HepG2 (cell line): ENCODE measurements around the gene KIF13A. TPM values are rescaled to one million over a fixed set of nuclear protein-coding genes. Genes with fewer than 3 reads are reported as not detected.

Experiments
- ATAC-seq: fragments of 200-7000 bp; cut with Tn5 transposase; 3 replicates; pipeline ENCODE4 v1.9.1; 2020; ENCODE audit warnings: mild to moderate bottlenecking, moderate library complexity
- BruUV-seq: library from RNA; stranded (reverse); fragments of 400-500 nt; replicated peaks from 2 replicates; lab custom pipeline; 2021; lab: Mats Ljungman, UMichigan
- CTCF ChIA-PET: fragments of 300-600 bp; formaldehyde crosslinking; extraction: SDS; loops from one replicate; lab custom pipeline; 2021; ENCODE audit warnings: low total read pairs, inconsistent platforms, low intra/inter-chr PET ratio; lab: Yijun Ruan, JAX
- POLR2A ChIA-PET: fragments of 350-600 bp; sonication (Branson Sonifier 250); formaldehyde crosslinking; loops from one replicate; lab custom pipeline; 2020; ENCODE audit warnings: antibody characterized with exemption, inconsistent platforms; lab: Yijun Ruan, JAX
- DNase-seq: peaks from one replicate; pipeline ENCODE4 v3.0.0-alpha.2; 2015; ENCODE audit warnings: low spot score
- FAIRE-seq: peaks from 3 replicates; lab custom pipeline; 2011; peaks lifted over from hg19 to GRCh38; lab: Jason Lieb, UNC
- H2AFZ ChIP-seq: one replicate; pipeline ENCODE4 v1.6.1; 2011; ENCODE audit warnings: low read length, inconsistent platforms
- H3K27ac ChIP-seq: fragments of 300-600 bp; 3 replicates; pipeline ENCODE4 v1.8.0; 2011; ENCODE audit warnings: mixed run types, mild to moderate bottlenecking, mixed read lengths, low read length, inconsistent platforms; ENCODE audit not compliant: insufficient read depth; ENCODE audit errors: extremely low read length
- H3K27me3 ChIP-seq, 2 experiments: fragments of 200-600 bp in 1 of 2; 2 replicates in 1 of 2; 3 replicates in 1 of 2; pipeline versions ENCODE4 v1.6.0 to v1.8.0; 2011; ENCODE audit warnings: low read length in 2 of 2, mild to moderate bottlenecking in 2 of 2, moderate library complexity in 2 of 2, inconsistent platforms in 1 of 2; ENCODE audit not compliant: insufficient read depth in 2 of 2, control insufficient read depth in 1 of 2
- H3K36me3 ChIP-seq, 2 experiments: fragments of 200-600 bp in 1 of 2; replicated peaks in 1 of 2; 2 replicates in 1 of 2; 3 replicates in 1 of 2; pipeline versions ENCODE4 v1.5.1 to v1.8.0; 2011; ENCODE audit warnings: low read length in 2 of 2, inconsistent platforms in 1 of 2; ENCODE audit not compliant: insufficient read depth in 2 of 2, control insufficient read depth in 1 of 2
- H3K4me1 ChIP-seq: 2 replicates; pipeline ENCODE4 v1.5.1; 2012; ENCODE audit warnings: low read length, inconsistent platforms; ENCODE audit not compliant: insufficient read depth
- H3K4me2 ChIP-seq: 2 replicates; pipeline ENCODE4 v1.6.0; 2011; ENCODE audit warnings: low read depth, low read length, inconsistent platforms
- H3K4me3 ChIP-seq, 3 experiments: fragments of 200-600 bp in 1 of 3; sonication (generic), shearing (Covaris generic) in 1 of 3; replicated peaks in 1 of 3; 2 replicates each; pipeline ENCODE4 v1.5.1; 2011 to 2016; ENCODE audit warnings: low read length in 3 of 3, inconsistent platforms in 2 of 3, low read depth in 2 of 3, mild to moderate bottlenecking in 2 of 3, control low read depth in 1 of 3, mixed read lengths in 1 of 3; ENCODE audit not compliant: insufficient read depth in 1 of 3
- H3K79me2 ChIP-seq: one replicate; pipeline ENCODE4 v1.6.1; 2011; ENCODE audit warnings: low read length, inconsistent platforms; ENCODE audit not compliant: insufficient read depth
- H3K9ac ChIP-seq: 2 replicates; pipeline ENCODE4 v1.6.0; 2011; ENCODE audit warnings: mild to moderate bottlenecking, low read depth, low read length, inconsistent platforms; ENCODE audit not compliant: insufficient read depth
- H3K9me3 ChIP-seq: 2 replicates; pipeline ENCODE4 v1.5.1; 2012; ENCODE audit warnings: mild to moderate bottlenecking, low read length
- H4K20me1 ChIP-seq: 2 replicates; pipeline ENCODE4 v1.6.0; 2011; ENCODE audit warnings: inconsistent platforms, mild to moderate bottlenecking, low read length, moderate library complexity; ENCODE audit not compliant: insufficient read depth
- ATAD3A ChIP-seq: sonication (generic); formaldehyde crosslinking; IDR thresholded peaks from 2 replicates; pipeline ENCODE4 v1.4.0; 2020; ENCODE audit warnings: missing genetic modification reagents
- CCAR2 ChIP-seq: fragments of 200-400 bp; formaldehyde crosslinking; optimal IDR thresholded peaks from 2 replicates; pipeline ENCODE3; 2018; ENCODE audit warnings: low read depth, mild to moderate bottlenecking, low read length, moderate library complexity
- HDAC6 ChIP-seq: fragments of 200-600 bp; sonication (generic); IDR thresholded peaks from 2 replicates; pipeline ENCODE4 v1.7.0; 2017; ENCODE audit warnings: mild to moderate bottlenecking, antibody characterized with exemption, low read length, low read depth
- PRMT3 ChIP-seq: sonication (generic); formaldehyde crosslinking; IDR thresholded peaks from 2 replicates; pipeline ENCODE4 v1.8.1; 2022; ENCODE audit warnings: low read depth, mild to moderate bottlenecking, moderate library complexity, missing genetic modification reagents, borderline replicate concordance
- RFXAP ChIP-seq: sonication (generic); formaldehyde crosslinking; IDR thresholded peaks from 2 replicates; pipeline ENCODE4 v1.4.0; 2020; ENCODE audit warnings: missing genetic modification reagents, borderline replicate concordance
- ZBTB46 ChIP-seq: sonication (generic); formaldehyde crosslinking; IDR thresholded peaks from 2 replicates; pipeline ENCODE4 v1.4.0; 2020; ENCODE audit warnings: mild to moderate bottlenecking, missing genetic modification reagents, borderline replicate concordance
- ZBTB49 ChIP-seq: sonication (generic); formaldehyde crosslinking; IDR thresholded peaks from 2 replicates; pipeline ENCODE4 v1.4.0; 2020; ENCODE audit warnings: missing genetic modification reagents, borderline replicate concordance
- ZFP1 ChIP-seq: IDR thresholded peaks from 2 replicates; pipeline ENCODE4 v1.6.1; 2016
- ZNF382 ChIP-seq: sonication (generic); formaldehyde crosslinking; IDR thresholded peaks from 2 replicates; pipeline ENCODE4 v1.5.0; 2020; ENCODE audit warnings: missing genetic modification reagents, mild to moderate bottlenecking, borderline replicate concordance
- ZNF577 ChIP-seq: sonication (generic); formaldehyde crosslinking; IDR thresholded peaks from 2 replicates; pipeline ENCODE4 v1.4.0; 2020; ENCODE audit warnings: mild to moderate bottlenecking, low read depth, missing genetic modification reagents, borderline replicate concordance
- ZNF646 ChIP-seq: sonication (generic); formaldehyde crosslinking; IDR thresholded peaks from 2 replicates; pipeline ENCODE4 v1.9.0; 2021; ENCODE audit warnings: mild to moderate bottlenecking, missing genetic modification reagents
- ZNF775 ChIP-seq: sonication (generic); formaldehyde crosslinking; IDR thresholded peaks from 2 replicates; pipeline ENCODE4 v1.4.0; 2020; ENCODE audit warnings: missing genetic modification reagents, mild to moderate bottlenecking, moderate library complexity, borderline replicate concordance
- WGBS: methylation state at CpG from one replicate; pipeline ENCODE4 v1.1.6; 2017; ENCODE audit warnings: low lambda C conversion rate; 5-methylcytosine and 5-hydroxymethylcytosine counted together
- in situ Hi-C: cut with HindIII; loops from 2 replicates; pipeline ENCODE4 v1.10.0; 2017; ENCODE audit warnings: low pct_unique_long_range_greater_than_20kb; ENCODE audit not compliant: extremely low pct_ligation_motif_present
- intact Hi-C: fragments of 100-400 bp; cut with micrococcal nuclease; formaldehyde crosslinking; loops from one replicate; pipeline ENCODE4 v1.10.0; 2022; ENCODE audit not compliant: unreplicated experiment
- polyA plus RNA-seq, 8 experiments: library from polyadenylated mRNA; depleted of rRNA in 3 of 8; stranded (reverse) in 7 of 8; unstranded in 1 of 8; fragments of >200 nt; fragmentation: Illumina TruSeq in 4 of 8; extraction: Trizol in 4 of 8; gene quantifications; 2 replicates each; pipeline versions ENCODE4 v1.2.1 to v1.2.3, GENCODE V29; 2011 to 2016; ENCODE audit warnings: low read depth in 4 of 8, missing spikeins in 1 of 8, mixed read lengths in 1 of 8; ENCODE audit not compliant: insufficient read depth in 1 of 8
- total RNA-seq, 5 experiments: library from RNA; depleted of rRNA; stranded (reverse); fragments of >200 nt; fragmentation: Illumina TruSeq; extraction: Trizol; gene quantifications; 2 replicates each; pipeline ENCODE4 v1.2.3, GENCODE V29; 2016; ENCODE audit warnings: low read depth in 1 of 5

Gene KIF13A
- total and polyA plus RNA-seq, 2 of the 13 experiments (the other 11 are each of a cell fraction or from before 2014, with no cell fraction given): 21.1 to 37.2 TPM

- H3K27me3 ChIP-seq: no peaks in the 10 kb centered on the region
- WGBS: 95% methylated on average over 8 of the region's 8 CpGs
- no peak overlapping the region for H2AFZ ChIP-seq
- no peak overlapping the region for H3K27ac ChIP-seq
- H3K4me3 ChIP-seq: no peak overlapping the region
- no peaks in the 10 kb centered on the region for H3K79me2 ChIP-seq
- CTCF ChIA-PET: no interaction called here
- in situ Hi-C loops (no loop called here), intact Hi-C loops (no loop called here)
- POLR2A ChIA-PET: interaction anchor here (0.5 kb wide), 1 partner anchor 38 kb away, joined by 3 read pairs; no protein-coding TSS in a partner anchor
- no peaks in the 10 kb centered on the region for H4K20me1 ChIP-seq
- DNase-seq (no peak), ATAC-seq (no peak), FAIRE-seq (no peak)
- H3K9me3 ChIP-seq: no peaks in the 10 kb centered on the region
- H3K9ac ChIP-seq: no peak overlapping the region
- H3K4me2 ChIP-seq: no peak overlapping the region
- peaks cover 6 to 7% of the 10 kb centered on the region in 2 experiments for H3K36me3 ChIP-seq
- no TSS peak for BruUV-seq
- H3K4me1 ChIP-seq: no peaks in the 10 kb centered on the region
- TF ChIP-seq ZFP1 (CRISPR knock-in tag) (no peak), ATAD3A (CRISPR knock-in tag) (no peak), ZBTB46 (CRISPR knock-in tag) (no peak), ZBTB49 (CRISPR knock-in tag) (no peak), ZNF577 (CRISPR knock-in tag) (no peak), PRMT3 (CRISPR knock-in tag) (no peak), ZNF382 (CRISPR knock-in tag) (no peak), RFXAP (CRISPR knock-in tag) (no peak), ZNF775 (no peak), ZNF646 (CRISPR knock-in tag) (no peak), CCAR2 (no peak), HDAC6 (no peak)
Observed at GRCh38 chr6:17842934-17843821, 144.3 kb downstream of the KIF13A start.
